ENCODE data around the gene FBXL17.

DNA sequence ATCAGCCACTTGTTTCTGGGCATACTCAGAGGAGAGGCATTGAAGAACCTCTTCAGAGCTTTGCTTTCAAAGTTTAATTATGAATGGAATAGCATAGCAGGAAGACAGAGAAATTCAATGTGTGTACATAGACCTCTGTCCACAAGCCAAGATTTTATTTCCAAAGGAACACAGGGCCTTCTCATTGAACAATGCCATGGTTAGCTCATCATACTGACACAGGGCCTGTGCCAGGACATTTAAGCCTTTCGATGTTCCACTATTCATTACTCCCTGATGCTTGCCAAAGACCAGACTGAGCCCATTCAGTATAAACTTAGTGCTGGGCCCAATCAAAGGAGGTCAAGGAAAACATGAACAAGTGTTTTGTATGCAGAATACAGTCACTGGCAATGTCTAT, 280.8 kb downstream of the FBXL17 start:
- TF ChIP-seq CTCF (IDR thresholded peaks at IDR 0.05; ENCODE audit: low read depth, low read length): no peak
- no peak for TF ChIP-seq EZH2phosphoT487 (IDR thresholded peaks at IDR 0.05; ENCODE audit: low read depth)

All from OCI-LY3 (cell line).